ENCODE results near the gene SMCO2. TPM values are rescaled to one million over a fixed set of nuclear protein-coding genes. Genes with fewer than 3 reads are reported as not detected.

Gene SMCO2
- total and polyA plus RNA-seq, 9 of the 15 experiments (the other 6 are each of a cell fraction or from before 2014, with no cell fraction given): not detected

GRCh38 chr12:27549236-27549800, 102.8 kb downstream of the SMCO2 start (continued):
- TF ChIP-seq ZNF592 (IDR thresholded peaks at IDR 0.05) (no peak), MGA (IDR thresholded peaks at IDR 0.05) (no peak), YY1 (IDR thresholded peaks at IDR 0.05; ENCODE audit: borderline replicate concordance in 1 of 3, control insufficient read depth in 1 of 3, extremely low read depth in 1 of 3, insufficient read depth in 3 of 3, insufficient read length in 1 of 3, insufficient replicate concordance in 2 of 3, low read depth in 1 of 3, low read length in 2 of 3) (no peak), EZH2 (IDR thresholded peaks at IDR 0.05; ENCODE audit: borderline replicate concordance, low read depth, low read length) (no peak), KDM1A (IDR thresholded peaks at IDR 0.05) (0 out of 4 replicates have a peak, but pooled peaks of 1 of the 2 experiments have one; percentile 11)
- TF ChIP-seq, protein P1, sequence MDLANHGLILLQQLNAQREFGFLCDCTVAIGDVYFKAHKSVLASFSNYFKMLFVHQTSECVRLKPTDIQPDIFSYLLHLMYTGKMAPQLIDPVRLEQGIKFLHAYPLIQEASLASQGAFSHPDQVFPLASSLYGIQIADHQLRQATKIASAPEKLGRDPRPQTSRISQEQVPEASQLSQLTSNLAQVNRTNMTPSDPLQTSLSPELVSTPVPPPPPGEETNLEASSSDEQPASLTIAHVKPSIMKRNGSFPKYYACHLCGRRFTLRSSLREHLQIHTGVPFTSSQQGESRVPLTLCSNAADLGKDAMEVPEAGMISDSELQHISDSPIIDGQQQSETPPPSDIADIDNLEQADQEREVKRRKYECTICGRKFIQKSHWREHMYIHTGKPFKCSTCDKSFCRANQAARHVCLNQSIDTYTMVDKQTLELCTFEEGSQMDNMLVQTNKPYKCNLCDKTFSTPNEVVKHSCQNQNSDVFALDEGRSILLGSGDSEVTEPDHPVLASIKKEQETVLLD (IDR thresholded peaks at IDR 0.05): no peak

All from K562 (cell line).